Kidney capillary endothelial cell (primary cell): Measurements from ENCODE around the gene KANK3.
"Not testable (repeated sequence)": the region's sequence is repeated elsewhere in the genome, so short reads cannot be mapped to it uniquely, and the experiment has no call there.

Source experiments
- DNase-seq: peaks from one replicate; pipeline ENCODE4 v3.0.0-alpha.2; 2018; ENCODE audit warnings: low spot score

KANK3 gene

DNA sequence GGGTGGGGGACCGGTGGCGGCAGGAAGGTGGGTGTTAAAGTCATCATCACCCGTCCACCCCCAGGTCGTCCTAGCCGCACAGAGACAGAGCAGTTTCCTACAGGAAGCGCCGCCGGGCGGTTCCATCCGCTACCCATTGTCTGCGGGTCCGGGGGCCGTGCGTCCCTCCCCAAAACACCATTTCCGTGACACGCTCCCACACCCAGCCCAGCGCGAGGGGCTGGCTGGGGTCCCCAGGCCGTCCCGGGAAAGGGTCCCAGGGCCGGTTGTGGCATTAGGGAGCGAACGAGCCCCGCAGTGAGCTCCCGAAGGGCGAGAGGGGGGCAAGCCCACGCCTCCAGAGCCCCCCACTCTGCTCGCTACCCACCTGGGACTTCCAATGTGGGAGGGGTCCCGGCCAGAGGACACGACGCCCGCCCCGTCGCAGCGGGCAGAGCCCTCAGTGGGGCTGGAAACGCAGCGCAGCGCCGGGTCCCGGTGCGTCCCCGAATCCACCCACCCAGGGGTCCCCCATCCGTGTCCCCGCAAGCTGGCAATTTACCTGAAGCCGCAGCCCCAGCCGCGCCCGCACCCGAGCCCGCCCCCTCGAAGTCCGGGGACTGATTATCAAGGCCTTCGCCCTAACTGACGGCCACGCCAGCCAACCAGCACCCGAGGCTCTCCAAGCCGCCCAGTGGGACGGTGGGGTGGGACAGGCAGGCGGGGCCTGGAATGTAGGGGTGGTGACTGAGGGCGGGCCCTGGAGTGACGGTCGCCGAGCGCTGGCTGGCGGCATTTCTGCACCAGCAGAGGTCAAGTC lies at the start of gene KANK3:
KANK3 (minus strand) TSS at position 579 of the 799 bp plus-strand sequence. CDS start 5,434 bp downstream, outside the sequence.
- peak; percentile 95 for DNase-seq

DNA sequence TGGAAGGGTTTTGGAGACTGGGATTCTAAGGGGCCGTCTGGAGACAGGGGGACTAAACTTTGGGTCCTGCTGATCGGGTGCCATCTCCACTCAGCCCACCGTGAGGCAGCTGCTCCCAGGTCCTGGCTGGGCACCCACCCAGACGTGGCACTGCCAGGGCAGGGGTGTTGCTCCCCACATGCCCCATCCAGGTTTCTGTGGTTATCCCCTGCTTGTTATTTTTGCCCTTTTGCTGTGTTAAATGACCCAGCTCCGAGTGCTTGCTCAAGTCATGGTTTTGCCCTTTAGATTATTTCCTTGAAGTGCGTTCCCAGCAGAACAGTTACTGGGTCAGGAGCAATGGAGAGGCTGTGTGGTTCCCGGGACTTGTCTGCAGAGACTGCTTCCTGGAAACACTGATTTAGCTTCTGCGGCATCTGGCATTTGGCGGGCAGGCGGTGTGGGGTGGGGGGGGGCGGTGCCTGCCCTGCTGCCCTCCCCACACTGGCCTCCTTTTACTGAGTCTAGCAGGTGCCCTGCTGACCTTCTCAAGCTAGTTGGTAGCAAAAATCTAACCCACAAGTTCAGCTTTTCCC lies 49.0 kb upstream of the KANK3 start:
- DNase-seq, result no peak

DNA sequence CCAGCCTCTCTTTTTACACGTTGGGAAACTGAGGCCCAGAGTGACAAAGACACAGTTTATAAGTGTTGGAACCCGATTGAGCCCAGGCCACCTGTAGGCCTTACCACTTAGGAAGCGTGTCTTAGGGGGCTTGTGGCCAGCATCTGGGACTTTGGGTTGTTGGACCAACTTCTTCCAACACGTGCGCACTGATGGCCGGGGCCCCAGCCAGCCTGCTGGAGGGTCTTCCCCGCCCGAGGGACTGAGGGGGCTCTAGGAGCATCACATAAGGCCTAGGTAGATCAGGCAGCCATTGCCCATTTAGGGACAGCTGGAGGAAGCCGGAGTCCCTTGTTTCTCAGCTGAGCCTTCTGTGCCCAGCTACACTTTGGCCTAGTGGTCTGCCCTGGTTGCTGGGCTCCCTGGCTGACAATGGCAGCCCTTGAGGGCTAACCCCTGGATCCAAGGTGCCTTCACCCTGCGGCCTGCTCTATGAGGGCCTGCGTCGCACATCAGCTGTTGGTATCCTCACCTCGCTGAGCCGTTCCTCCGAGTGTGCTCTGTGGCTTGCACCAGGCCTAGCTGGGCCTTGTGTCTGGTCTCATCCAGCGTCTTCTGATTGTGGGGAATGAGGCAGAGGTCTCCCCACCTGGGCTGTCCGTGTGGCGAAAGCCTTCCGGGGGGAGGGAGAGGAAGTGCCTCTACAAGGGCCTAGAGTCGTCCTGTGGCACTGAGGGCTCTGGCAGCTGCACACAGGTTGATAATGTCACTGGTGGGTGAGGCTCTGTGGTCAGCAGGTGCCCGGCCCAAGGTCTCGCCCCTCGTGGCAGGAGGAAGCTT lies 48.3 kb upstream of the KANK3 start:
- DNase-seq, result no peak

DNA sequence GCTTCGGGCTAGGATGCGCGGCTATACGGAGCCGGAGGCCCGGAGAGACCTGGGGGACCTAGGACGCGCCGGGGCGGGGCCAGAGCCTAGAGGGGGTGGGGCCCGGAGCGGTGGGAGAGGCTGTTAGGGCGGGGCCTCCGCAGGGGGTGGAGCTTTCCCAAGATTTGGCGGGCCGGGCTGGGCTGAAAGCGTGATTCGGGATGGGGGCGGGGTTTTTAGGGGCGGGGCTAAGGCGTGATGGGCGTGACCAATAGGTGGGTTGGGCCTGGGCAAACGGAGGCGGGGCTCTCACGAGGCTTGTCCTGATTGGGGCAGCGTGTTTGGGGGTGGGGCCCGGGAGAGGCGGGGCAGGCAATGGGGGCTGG lies 47.5 kb upstream of the KANK3 start:
- peak; percentile 89 for DNase-seq

DNA sequence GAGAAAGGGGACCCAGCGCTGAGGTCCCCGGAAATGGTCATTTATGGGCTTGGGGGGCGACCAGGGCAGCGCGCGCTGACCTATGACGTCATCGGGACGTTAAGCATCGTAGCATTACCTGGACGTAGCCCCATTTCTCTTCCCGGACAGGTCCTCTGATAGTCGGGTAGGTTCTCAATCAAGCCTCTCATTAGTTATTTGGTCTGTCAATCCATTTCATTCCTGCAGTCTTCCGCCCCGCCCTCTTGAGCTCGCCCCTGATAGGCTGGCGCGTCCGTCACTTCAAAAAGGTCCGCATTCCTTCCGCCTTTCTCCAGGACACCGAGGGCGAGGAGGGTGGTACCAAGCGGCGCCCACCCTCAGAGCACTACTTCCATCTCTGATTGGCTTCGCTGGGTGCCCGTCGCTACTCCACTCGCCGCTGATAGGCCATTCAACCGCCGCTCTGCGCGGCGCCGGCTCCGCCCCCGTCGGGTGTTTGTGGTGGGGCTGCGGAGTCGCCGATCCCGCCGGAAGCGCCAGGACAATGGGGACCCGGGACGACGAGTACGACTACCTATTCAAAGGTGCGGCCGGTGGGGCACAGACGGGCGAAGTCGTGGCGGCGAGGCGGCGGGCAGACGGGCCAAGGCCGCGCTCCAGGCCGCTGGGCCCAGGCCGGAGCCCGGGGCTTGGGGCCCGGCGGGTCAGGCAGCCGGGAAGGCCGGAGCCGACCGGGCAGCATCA lies 47.0 kb upstream of the KANK3 start, which contains the start of gene RAB11B:
RAB11B (plus strand) TSS at position 470 of the 726 bp plus-strand sequence; CDS start at position 527, 57 bp downstream.
- peak; percentile 99 for DNase-seq

DNA sequence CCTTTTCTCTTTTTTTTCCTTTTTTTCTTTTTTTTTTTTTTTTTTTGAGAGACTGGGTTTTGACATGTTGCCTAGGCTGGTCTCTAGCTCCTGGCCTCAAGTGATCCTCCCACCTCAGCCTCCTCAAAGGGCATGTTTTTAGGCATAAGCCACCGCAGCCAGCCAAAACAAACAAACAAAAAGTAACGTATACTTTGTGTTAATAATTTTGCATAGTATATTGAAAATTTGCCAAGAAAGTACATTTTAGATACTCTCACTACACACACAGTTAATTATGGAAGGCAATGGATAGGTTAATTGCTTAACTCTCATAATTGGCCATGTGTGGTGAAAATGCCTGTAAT lies 45.5 kb upstream of the KANK3 start:
- DNase-seq, result no peak

DNA sequence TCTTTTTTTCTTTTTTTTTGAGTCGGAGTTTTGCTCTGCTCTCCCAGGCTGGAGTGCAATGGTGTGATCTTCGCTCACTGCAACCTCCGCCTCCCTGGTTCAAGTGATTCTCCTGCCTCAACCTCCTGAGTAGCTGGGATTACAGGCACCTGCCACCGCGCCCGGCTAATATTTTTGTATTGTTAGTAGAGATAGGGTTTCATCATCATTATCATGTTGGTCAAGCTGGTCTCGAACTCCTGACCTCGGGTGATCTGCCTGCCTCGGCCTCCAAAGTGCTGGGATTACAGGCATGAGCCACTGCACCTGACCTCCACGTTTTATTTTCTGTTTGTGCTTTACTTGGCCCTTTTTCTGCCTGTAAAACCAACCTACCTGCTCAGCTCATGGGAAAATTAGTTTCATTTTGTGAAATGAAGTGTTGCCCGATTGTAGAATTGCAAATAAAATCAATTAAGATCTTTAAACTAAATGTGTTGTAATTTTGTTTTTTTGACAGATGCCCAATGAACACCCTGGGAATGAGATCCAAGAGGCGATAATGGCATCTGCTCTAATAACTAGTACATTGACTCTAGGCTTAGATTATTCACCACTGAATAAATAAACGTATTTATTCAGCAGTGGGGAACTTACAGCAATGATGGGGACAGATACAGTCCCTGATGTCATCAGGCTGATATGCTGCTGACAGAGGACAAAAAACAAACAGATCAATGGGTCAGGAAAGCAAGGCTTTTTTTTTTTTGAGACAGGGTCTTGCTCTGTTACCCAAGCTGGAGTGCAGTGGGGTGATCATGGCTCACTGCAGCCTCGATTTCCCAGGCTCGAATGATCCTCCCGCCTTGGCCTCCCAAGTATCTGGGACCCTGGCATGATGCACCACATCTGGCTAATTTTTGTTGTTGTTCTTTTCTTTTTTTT lies 44.9 kb upstream of the KANK3 start:
- no peak for DNase-seq

DNA sequence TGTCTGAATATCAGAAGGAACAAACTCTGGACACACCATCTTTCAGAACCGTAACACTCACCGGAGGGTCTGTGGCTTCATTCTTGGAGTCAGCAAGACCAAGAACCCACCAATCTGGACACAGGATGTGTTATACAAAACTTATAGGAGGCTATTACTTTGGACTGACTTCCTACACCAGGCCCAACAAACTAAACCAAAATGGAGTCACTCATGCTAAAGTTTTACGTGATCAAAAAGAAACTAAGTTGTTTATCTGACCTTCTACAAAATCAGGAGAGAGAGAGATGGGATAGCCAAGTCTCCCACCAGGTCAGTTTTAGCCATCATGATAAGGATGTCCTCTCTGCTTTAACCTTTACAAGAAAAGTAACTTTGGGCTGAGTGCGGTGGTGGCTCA lies 43.9 kb upstream of the KANK3 start:
- DNase-seq, result no peak

DNA sequence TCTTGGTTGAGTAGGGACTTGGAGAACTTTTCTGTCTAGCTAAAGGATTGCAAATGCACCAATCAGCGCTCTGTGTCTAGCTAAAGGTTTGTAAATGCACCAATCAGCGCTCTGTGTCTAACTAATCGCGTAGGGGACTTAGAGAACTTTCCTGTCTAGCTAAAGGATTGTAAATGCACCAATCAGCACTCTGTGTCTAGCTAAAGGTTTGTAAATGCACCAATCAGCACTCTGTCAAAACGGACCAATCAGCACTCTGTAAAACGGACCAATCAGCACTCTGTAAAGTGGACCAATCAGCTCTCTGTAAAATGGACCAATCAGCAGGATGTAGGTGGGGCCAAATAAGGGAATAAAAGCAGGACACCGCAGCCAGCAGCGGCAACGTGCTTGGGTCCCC lies 43.4 kb upstream of the KANK3 start:
- DNase-seq, result not testable (repeated sequence)

DNA sequence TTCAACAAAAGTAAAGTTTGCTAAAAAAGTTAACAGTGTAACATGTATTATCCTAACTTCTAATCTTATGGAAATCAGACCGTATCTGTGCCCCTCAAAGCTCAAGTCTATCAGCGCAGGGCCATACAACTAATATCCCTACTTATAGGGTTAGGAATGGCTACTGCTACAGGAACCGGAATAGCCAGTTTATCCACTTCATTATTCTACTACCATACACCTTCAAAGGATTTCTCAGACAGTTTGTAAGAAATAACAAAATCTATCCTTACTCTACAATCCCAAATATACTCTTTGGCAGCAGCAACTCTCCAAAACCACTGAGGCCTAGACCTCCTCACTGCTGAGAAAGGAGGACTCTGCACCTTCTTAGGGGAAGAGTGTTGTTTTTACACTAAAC lies 42.5 kb upstream of the KANK3 start:
- DNase-seq, result not testable (repeated sequence)

DNA sequence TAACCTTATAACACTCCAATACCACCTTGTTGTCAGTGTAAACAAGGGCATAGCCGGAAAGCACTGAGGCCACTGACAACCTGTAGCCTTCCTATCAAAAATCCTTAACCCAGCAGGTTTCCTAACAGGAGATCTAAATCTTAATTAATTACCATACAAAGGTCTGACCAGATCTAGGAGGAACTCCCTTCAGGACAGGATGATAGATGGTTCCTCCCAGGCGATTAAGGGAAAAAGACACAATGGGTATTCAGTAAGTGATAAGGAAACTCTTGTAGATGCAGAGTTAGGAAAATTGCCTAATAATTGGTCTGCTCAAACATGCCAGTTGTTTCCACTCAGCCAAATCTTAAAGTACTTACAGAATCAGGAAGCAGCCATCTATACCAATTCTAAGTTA lies 42.0 kb upstream of the KANK3 start:
- not testable (repeated sequence) for DNase-seq

DNA sequence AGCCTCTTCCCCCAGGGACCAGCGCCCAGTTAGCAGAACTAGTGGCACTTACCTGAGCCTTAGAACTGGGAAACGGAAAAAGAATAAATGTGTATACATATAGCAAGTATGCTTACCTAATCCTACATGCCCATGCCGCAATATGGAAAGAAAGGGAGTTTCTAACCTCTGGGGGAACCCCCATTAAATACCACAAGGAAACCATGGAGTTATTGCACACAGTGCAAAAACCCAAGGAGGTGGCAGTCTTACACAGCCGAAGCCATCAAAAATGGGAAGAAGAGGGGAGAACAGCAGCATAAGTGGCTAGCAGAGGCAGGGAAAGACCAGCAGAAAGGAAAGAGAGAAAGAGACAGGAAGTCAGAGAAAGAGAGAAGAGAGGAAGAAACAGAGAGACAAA lies 41.5 kb upstream of the KANK3 start:
- not testable (repeated sequence) for DNase-seq

DNA sequence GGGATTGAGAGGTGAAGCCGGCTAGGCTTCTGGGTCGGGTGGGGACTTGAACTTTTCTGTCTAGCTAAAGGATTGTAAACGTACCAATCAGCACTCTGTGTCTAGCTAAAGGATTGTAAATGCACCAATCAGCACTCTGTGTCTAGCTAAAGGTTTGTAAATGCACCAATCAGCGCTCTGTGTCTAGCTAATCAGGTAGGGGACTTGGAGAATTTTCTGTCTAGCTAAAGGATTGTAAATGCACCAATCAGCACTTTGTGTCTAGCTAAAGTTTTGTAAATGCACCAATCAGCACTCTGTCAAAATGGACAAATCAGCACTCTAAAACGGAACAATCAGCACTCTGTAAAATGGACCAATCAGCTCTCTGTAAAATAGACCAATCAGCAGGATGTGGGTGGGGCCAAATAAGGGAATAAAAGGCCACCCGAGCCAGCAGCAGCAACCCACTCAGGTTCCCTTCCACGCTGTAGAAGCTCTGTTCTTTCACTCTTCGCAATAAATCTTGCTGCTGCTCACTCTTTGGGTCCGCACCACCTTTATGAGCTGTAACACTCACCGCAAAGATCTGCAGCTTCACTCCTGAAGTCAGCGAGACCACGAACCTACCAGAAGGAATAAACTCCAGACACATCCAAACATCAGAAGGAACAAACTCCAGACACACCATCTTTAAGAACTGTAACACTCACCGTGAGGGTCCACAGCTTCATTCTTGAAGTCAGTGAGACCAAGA lies 36.3 kb upstream of the KANK3 start:
- DNase-seq, result not testable (repeated sequence)

DNA sequence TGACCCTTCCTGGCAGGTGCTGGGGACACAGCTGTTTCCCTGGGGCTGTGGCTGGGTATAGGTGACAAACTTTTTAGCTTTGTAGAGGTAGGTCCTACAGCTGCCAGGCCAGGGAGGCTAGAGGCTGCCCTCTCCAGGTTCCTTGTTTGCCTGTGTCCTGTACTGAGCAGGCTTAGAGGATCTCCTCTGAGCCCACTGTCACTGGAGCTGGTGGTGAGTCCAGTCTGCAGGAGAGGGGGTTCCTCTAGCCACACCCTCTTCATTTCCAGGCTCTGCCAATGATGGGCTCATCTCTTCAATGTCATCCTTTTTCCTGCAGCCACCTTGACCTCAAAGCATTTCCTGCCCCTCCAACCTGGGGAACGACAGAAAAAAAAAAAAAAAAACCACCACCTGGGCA lies 34.5 kb upstream of the KANK3 start:
- DNase-seq, result no peak

DNA sequence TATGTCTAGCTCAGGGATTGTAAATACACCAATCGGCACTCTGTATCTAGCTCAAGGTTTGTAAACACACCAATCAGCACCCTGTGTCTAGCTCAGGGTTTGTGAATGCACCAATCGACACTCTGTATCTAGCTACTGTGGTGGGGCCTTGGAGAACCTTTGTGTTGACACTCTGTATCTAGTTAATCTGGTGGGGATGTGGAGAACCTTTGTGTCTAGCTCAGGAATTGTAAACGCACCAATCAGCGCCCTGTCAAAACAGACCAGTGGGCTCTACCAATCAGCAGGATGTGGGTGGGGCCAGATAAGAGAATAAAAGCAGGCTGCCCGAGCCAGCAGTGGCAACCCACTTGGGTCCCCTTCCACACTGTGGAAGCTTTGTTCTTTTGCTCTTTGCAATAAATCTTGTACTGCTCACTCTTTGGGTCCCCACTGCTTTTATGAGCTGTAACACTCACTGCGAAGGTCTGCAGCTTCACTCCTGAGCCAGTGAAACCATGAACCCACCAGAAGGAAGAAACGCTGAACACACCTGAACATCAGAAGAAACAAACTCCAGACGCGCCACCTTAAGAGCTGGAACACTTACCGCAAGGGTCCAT lies 33.4 kb upstream of the KANK3 start:
- not testable (repeated sequence) for DNase-seq

DNA sequence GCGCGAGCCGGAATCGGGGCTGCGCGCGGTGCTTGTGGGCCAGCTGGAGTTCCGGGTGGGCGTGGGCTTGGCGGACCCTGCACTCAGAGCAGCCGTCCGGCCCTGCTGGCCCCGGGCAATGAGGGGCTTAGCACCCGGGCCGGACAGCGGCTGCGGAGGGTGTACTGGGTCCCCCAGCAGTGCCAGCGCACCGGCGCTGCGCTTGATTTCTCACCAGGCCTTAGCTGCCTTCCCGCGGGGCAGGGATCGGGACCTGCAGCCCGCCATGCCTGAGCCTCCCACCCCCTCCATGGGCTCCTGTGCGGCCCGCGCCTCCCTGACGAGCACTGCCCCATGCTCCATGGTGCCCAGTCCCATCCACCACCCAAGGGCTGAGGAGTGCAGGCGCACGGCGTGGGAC lies 32.7 kb upstream of the KANK3 start:
- DNase-seq, result not testable (repeated sequence)

DNA sequence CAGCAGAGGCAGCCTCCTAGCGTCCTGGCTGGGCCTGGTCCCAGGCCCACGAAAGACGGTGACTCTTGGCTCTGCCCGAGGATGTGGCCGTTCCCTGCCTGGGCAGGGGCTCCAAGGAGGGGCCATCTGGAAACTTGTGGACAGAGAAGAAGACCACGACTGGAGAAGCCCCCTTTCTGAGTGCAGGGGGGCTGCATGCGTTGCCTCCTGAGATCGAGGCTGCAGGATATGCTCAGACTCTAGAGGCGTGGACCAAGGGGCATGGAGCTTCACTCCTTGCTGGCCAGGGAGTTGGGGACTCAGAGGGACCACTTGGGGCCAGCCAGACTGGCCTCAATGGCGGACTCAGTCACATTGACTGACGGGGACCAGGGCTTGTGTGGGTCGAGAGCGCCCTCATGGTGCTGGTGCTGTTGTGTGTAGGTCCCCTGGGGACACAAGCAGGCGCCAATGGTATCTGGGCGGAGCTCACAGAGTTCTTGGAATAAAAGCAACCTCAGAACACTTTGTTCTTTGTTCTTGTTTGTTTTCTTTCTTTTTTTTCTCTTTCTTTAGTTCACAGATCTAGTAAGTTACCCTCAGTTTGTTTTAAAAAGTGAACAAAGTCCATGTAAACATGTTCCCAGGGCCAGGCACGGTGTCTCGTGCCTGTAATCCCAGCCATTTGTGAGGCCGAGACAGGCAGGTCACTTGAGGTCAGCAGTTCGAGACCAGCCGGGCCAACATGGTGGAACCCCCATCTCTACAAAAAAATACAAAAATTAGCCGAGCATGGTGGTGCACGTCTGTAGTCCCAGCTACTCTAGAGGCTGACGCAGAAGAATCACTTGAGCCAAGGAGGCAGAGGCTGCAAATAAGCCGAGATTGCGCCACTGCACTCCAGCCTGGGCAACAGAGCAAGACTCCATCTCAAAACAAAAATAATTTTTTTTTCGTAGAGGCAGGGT lies 31.1 kb upstream of the KANK3 start:
- no peak for DNase-seq

DNA sequence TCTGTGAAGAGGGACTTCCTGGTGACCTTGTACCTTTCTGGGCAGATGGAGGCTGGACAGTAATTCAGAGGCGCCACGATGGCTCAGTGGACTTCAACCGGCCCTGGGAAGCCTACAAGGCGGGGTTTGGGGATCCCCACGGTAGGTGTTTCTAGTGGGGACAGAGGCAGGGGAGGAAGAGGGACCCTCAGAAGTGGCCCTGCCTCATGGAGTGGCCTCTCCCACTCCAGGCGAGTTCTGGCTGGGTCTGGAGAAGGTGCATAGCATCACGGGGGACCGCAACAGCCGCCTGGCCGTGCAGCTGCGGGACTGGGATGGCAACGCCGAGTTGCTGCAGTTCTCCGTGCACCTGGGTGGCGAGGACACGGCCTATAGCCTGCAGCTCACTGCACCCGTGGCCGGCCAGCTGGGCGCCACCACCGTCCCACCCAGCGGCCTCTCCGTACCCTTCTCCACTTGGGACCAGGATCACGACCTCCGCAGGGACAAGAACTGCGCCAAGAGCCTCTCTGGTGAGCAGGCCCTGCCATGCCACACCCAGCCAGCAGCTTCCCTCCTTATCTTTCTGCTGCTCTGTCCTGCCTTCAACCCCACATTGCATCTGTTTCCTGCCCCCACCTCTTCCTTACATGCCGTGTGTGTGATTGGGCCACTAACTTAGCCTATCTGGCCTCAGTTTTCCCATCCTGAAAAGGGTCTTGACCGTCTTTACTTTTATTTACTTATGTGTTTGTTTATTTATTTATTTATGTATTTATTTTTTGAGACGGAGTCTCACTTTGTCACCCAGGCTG lies 28.1 kb upstream of the KANK3 start:
- DNase-seq, result no peak
